OCI-LY1 (cell line): ENCODE results near the gene IMPACT.

Experiments used
- H2AFZ ChIP-seq: fragments of 200-600 bp; sonication (generic), shearing (Covaris generic); 2 replicates; pipeline ENCODE4 v1.6.0; 2014; ENCODE audit warnings: antibody characterized with exemption, mild to moderate bottlenecking, low read length
- H3F3A ChIP-seq: fragments of 200-600 bp; sonication (generic), shearing (Covaris generic); 2 replicates; pipeline ENCODE4 v1.6.0; 2014; ENCODE audit warnings: mild to moderate bottlenecking, antibody characterized with exemption, low read length, moderate library complexity; ENCODE audit not compliant: insufficient read depth
- H3K27ac ChIP-seq: fragments of 200-600 bp; sonication (generic); 2 replicates; pipeline ENCODE4 v1.5.1; 2014; ENCODE audit warnings: low read length, mixed run types, mild to moderate bottlenecking, low read depth; ENCODE audit not compliant: poor library complexity, severe bottlenecking
- H3K27me3 ChIP-seq: fragments of 200-600 bp; sonication (generic); 2 replicates; pipeline ENCODE4 v1.6.0; 2014; ENCODE audit warnings: antibody characterized with exemption, mild to moderate bottlenecking, low read length, moderate library complexity; ENCODE audit not compliant: insufficient read depth
- H3K36me3 ChIP-seq: fragments of 200-600 bp; sonication (generic); 2 replicates; pipeline ENCODE4 v1.6.1; 2014; ENCODE audit warnings: mild to moderate bottlenecking, antibody characterized with exemption, low read length, moderate library complexity, mixed read lengths; ENCODE audit not compliant: insufficient read depth
- H3K4me1 ChIP-seq: fragments of 200-600 bp; sonication (generic); 2 replicates; pipeline ENCODE4 v1.5.1; 2014; ENCODE audit warnings: mild to moderate bottlenecking, low read length, moderate library complexity; ENCODE audit not compliant: insufficient read depth, severe bottlenecking
- H3K4me2 ChIP-seq: fragments of 200-600 bp; sonication (generic), shearing (Covaris generic); 2 replicates; pipeline ENCODE4 v1.6.1; 2014; ENCODE audit warnings: low read length
- H3K4me3 ChIP-seq: fragments of 200-600 bp; sonication (generic); 2 replicates; pipeline ENCODE4 v1.5.1; 2014; ENCODE audit warnings: low read length, low read depth, mild to moderate bottlenecking, mixed read lengths; ENCODE audit not compliant: poor library complexity, severe bottlenecking
- H3K79me2 ChIP-seq: fragments of 200-600 bp; shearing (Covaris generic); 2 replicates; pipeline ENCODE4 v1.6.1; 2016; ENCODE audit warnings: mixed run types, low read length, mixed read lengths; ENCODE audit not compliant: insufficient read depth
- H3K9ac ChIP-seq: fragments of 200-600 bp; sonication (generic), shearing (Covaris generic); 2 replicates; pipeline ENCODE4 v1.6.1; 2014; ENCODE audit warnings: mild to moderate bottlenecking, low read length, mixed read lengths
- H3K9me2 ChIP-seq: fragments of 200-600 bp; sonication (generic), shearing (Covaris generic); 2 replicates; pipeline ENCODE4 v1.6.1; 2014; ENCODE audit warnings: low read depth, mild to moderate bottlenecking, low read length, mixed read lengths
- H3K9me3 ChIP-seq: fragments of 200-600 bp; shearing (Covaris generic); 2 replicates; pipeline ENCODE4 v1.6.1; 2014; ENCODE audit warnings: low read length, mixed read lengths
- H4K20me1 ChIP-seq: fragments of 200-600 bp; sonication (generic), shearing (Covaris generic); 2 replicates; pipeline ENCODE4 v1.6.0; 2016; ENCODE audit warnings: mild to moderate bottlenecking, low read length; ENCODE audit not compliant: insufficient read depth
- CTCF ChIP-seq: fragments of 200-600 bp; sonication (generic), shearing (Covaris generic); IDR thresholded peaks from 2 replicates; pipeline ENCODE4 v1.5.1; 2017; ENCODE audit warnings: mild to moderate bottlenecking, antibody characterized with exemption, low read length, moderate library complexity, mixed read lengths
- EZH2 ChIP-seq: fragments of 200-600 bp; sonication (generic), shearing (Covaris generic); IDR thresholded peaks from 2 replicates; pipeline ENCODE4 v1.8.0; 2017; ENCODE audit warnings: borderline replicate concordance, mixed run types, mild to moderate bottlenecking, antibody characterized with exemption, low read length, moderate library complexity, mixed read lengths

The IMPACT gene

GRCh38 chr18:24426073-24426397 is 435 bp upstream of the IMPACT start:
- no peaks in the 10 kb centered on the region; the same call in 1 of the 2 replicates for H3K36me3 ChIP-seq
- no peaks in the 10 kb centered on the region for H3K9me2 ChIP-seq
- H3K9ac ChIP-seq: no peak overlapping the region
- H3K27me3 ChIP-seq: no peaks in the 10 kb centered on the region
- H3K79me2 ChIP-seq: no peaks in the 10 kb centered on the region
- peaks cover 16% of the 10 kb centered on the region for H3K4me1 ChIP-seq
- H3K4me2 ChIP-seq: peak overlapping the region; percentile 77
- no peaks in the 10 kb centered on the region for H3F3A ChIP-seq
- no peaks in the 10 kb centered on the region for H3K9me3 ChIP-seq
- no peak for TF ChIP-seq CTCF
- no peak for TF ChIP-seq EZH2
- H2AFZ ChIP-seq: peak overlapping the region; percentile 21; the same call in 1 of the 2 replicates
- peak overlapping the region; percentile 70 for H3K4me3 ChIP-seq
- no peak overlapping the region for H3K27ac ChIP-seq
- H4K20me1 ChIP-seq: no peaks in the 10 kb centered on the region

GRCh38 chr18:24427484-24427883 is 1.0 kb downstream of the IMPACT start:
- no peaks in the 10 kb centered on the region for H4K20me1 ChIP-seq

GRCh38 chr18:24428709-24429108 is 2.2 kb downstream of the IMPACT start:
- Histone ChIP-seq H3K4me2 (no peak overlapping the region), H4K20me1 (no peaks in the 10 kb centered on the region), H3K36me3 (no peaks in the 10 kb centered on the region; the same call in 1 of the 2 replicates), H3K79me2 (no peaks in the 10 kb centered on the region), H3K9me2 (no peaks in the 10 kb centered on the region), H2AFZ (no peak overlapping the region), H3K27me3 (no peaks in the 10 kb centered on the region), H3K27ac (no peak overlapping the region), H3K9me3 (no peaks in the 10 kb centered on the region), H3K9ac (no peak overlapping the region), H3K4me3 (no peak overlapping the region), H3F3A (no peaks in the 10 kb centered on the region), H3K4me1 (peaks cover 16% of the 10 kb centered on the region)
- no peak for TF ChIP-seq EZH2
- peak; percentile 29 for TF ChIP-seq CTCF

More at GRCh38 chr18:24427484-24427883, 1.0 kb downstream of the IMPACT start:
- no peak overlapping the region for H2AFZ ChIP-seq
- no peaks in the 10 kb centered on the region for H3K9me2 ChIP-seq
- H3K9me3 ChIP-seq: no peaks in the 10 kb centered on the region
- TF ChIP-seq EZH2 (no peak), CTCF (no peak)
- no peaks in the 10 kb centered on the region for H3F3A ChIP-seq
- no peaks in the 10 kb centered on the region; the same call in 1 of the 2 replicates for H3K36me3 ChIP-seq
- H3K79me2 ChIP-seq: no peaks in the 10 kb centered on the region
- H3K4me2 ChIP-seq: peak overlapping the region; percentile 77
- no peak overlapping the region; the same call in 1 of the 2 replicates for H3K9ac ChIP-seq
- H3K4me1 ChIP-seq: peaks cover 16% of the 10 kb centered on the region
- no peak overlapping the region for H3K27ac ChIP-seq
- no peaks in the 10 kb centered on the region for H3K27me3 ChIP-seq
- peak overlapping the region; percentile 70 for H3K4me3 ChIP-seq
